A673 (cell line): ENCODE measurements around the gene SSH2. TPM values are rescaled to one million over a fixed set of nuclear protein-coding genes. Genes with fewer than 3 reads are reported as not detected.

Experiments used
- BruUV-seq: library from RNA; stranded (reverse); fragments of 400-500 nt; replicated peaks from 2 replicates; lab custom pipeline; 2021; lab: Mats Ljungman, UMichigan
- CTCF ChIA-PET: fragments of 300-600 bp; sonication (Branson Sonifier 250); formaldehyde crosslinking; loops from one replicate; lab custom pipeline; 2022; ENCODE audit warnings: antibody characterized with exemption; lab: Charles Lee
- POLR2A ChIA-PET: fragments of 300-600 bp; sonication (Branson Sonifier 250); formaldehyde crosslinking; loops from one replicate; lab custom pipeline; 2022; ENCODE audit warnings: antibody characterized with exemption; ENCODE audit not compliant: low non-redundant PET; lab: Charles Lee
- DNase-seq: peaks from one replicate; pipeline ENCODE4 v3.0.0-alpha.2; 2015; ENCODE audit warnings: low spot score
- H3K27ac ChIP-seq: fragments of 200-600 bp; sonication (generic); 2 replicates; pipeline ENCODE4 v1.5.1; 2016; ENCODE audit warnings: mixed run types, low read depth, mild to moderate bottlenecking, mixed read lengths, antibody characterized with exemption, low read length; ENCODE audit not compliant: poor library complexity, severe bottlenecking
- H3K27me3 ChIP-seq: fragments of 200-600 bp; sonication (generic); replicated peaks from 2 replicates; pipeline ENCODE4 v1.6.1; 2017; ENCODE audit warnings: mixed run types, low read depth, mild to moderate bottlenecking, mixed read lengths, antibody characterized with exemption, low read length; ENCODE audit not compliant: insufficient read depth, poor library complexity
- H3K36me3 ChIP-seq: fragments of 200-600 bp; sonication (generic); 2 replicates; pipeline ENCODE4 v1.6.1; 2016; ENCODE audit warnings: mixed run types, mild to moderate bottlenecking, mixed read lengths, antibody characterized with exemption, low read length; ENCODE audit not compliant: insufficient read depth, poor library complexity, severe bottlenecking
- H3K4me1 ChIP-seq: fragments of 200-600 bp; sonication (generic); 2 replicates; pipeline ENCODE4 v1.6.1; 2017; ENCODE audit warnings: mixed run types, mild to moderate bottlenecking, mixed read lengths, antibody characterized with exemption, low read length; ENCODE audit not compliant: insufficient read depth, poor library complexity, severe bottlenecking
- H3K4me3 ChIP-seq: fragments of 200-600 bp; sonication (generic); 2 replicates; pipeline ENCODE4 v1.5.1; 2016; ENCODE audit warnings: low read depth, mixed run types, mild to moderate bottlenecking, mixed read lengths, low read length; ENCODE audit not compliant: poor library complexity, severe bottlenecking
- H3K9me3 ChIP-seq: fragments of 200-600 bp; sonication (generic); 2 replicates; pipeline ENCODE4 v1.6.1; 2016; ENCODE audit warnings: mixed run types, low read depth, mild to moderate bottlenecking, mixed read lengths, antibody characterized with exemption, low read length; ENCODE audit not compliant: poor library complexity, severe bottlenecking
- EZH2 ChIP-seq: fragments of 200-600 bp; sonication (generic); IDR thresholded peaks from 2 replicates; pipeline ENCODE4 v1.6.1; 2017; ENCODE audit warnings: borderline replicate concordance, low read depth, mild to moderate bottlenecking, mixed read lengths, antibody characterized with exemption, low read length; ENCODE audit not compliant: poor library complexity, severe bottlenecking
- intact Hi-C: fragments of 100-400 bp; cut with micrococcal nuclease; formaldehyde crosslinking; loops from one replicate; pipeline ENCODE4 v1.10.0; 2022; ENCODE audit not compliant: unreplicated experiment
- total RNA-seq: library from RNA; stranded (reverse); gene quantifications from 2 replicates; pipeline ENCODE4 v1.2.3, GENCODE V29; 2021
- TF ChIP-seq, protein P1 (sequence below): fragments of 300-800, 200-600 bp; sonication (generic); conservative IDR thresholded peaks from 2 replicates; pipeline ENCODE4 v1.5.1; 2017; ENCODE audit warnings: low read depth, mild to moderate bottlenecking, antibody characterized with exemption, low read length, moderate library complexity, mixed read lengths

The SSH2 gene
- total RNA-seq, 1 experiment from 2014 or later: 75.5 TPM

- Histone ChIP-seq H3K27ac (no peak overlapping the region), H3K4me1 (peaks cover 39% of the 10 kb centered on the region), H3K9me3 (no peaks in the 10 kb centered on the region), H3K27me3 (no peaks in the 10 kb centered on the region), H3K4me3 (no peak overlapping the region), H3K36me3 (peaks cover 25% of the 10 kb centered on the region)
- POLR2A ChIA-PET: no interaction called here
- intact Hi-C loops: no loop called here
- CTCF ChIA-PET: interaction anchor here (0.8 to 0.9 kb wide), 2 partner anchors 15 to 37 kb away, joined by 5 read pairs; no protein-coding TSS in a partner anchor
- no peak for DNase-seq
- no TSS peak for BruUV-seq
- no peak for TF ChIP-seq EZH2
- TF ChIP-seq, protein P1, sequence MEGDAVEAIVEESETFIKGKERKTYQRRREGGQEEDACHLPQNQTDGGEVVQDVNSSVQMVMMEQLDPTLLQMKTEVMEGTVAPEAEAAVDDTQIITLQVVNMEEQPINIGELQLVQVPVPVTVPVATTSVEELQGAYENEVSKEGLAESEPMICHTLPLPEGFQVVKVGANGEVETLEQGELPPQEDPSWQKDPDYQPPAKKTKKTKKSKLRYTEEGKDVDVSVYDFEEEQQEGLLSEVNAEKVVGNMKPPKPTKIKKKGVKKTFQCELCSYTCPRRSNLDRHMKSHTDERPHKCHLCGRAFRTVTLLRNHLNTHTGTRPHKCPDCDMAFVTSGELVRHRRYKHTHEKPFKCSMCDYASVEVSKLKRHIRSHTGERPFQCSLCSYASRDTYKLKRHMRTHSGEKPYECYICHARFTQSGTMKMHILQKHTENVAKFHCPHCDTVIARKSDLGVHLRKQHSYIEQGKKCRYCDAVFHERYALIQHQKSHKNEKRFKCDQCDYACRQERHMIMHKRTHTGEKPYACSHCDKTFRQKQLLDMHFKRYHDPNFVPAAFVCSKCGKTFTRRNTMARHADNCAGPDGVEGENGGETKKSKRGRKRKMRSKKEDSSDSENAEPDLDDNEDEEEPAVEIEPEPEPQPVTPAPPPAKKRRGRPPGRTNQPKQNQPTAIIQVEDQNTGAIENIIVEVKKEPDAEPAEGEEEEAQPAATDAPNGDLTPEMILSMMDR: no peak
Measured at GRCh38 chr17:29749045-29749825, 180.8 kb downstream of the SSH2 start.

DNA sequence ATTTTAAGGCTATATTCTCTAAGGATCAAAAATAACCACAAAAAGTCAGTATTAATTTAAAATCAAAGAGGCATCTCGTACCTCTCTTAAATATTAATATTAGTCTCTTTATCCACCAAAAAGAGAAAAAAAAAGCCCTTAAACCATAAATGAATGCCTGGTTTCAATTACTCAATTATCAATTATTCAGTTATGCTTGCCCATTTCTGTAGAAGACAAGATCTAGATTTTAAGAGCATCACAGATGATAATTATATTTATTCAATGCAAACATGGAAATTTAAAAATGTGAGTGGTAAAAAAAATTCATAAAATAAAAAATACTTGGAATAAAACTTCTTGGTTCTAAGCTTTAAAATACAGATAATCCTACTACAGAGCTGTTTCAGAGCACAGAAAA lies 181.6 kb downstream of the SSH2 start:
- no TSS peak for BruUV-seq
- no peak for DNase-seq
- peaks cover 21% of the 10 kb centered on the region for H3K36me3 ChIP-seq
- H3K27me3 ChIP-seq: no peaks in the 10 kb centered on the region
- TF ChIP-seq, protein P1: no peak
- TF ChIP-seq EZH2: no peak
- H3K9me3 ChIP-seq: no peaks in the 10 kb centered on the region
- H3K27ac ChIP-seq: no peak overlapping the region
- ChIA-PET CTCF (interaction anchor here (0.8 kb wide), 1 partner anchor 38 kb away, joined by 5 read pairs; no protein-coding TSS in a partner anchor), POLR2A (no interaction called here)
- intact Hi-C loops: no loop called here
- no peak overlapping the region for H3K4me3 ChIP-seq
- peaks cover 48% of the 10 kb centered on the region for H3K4me1 ChIP-seq

- POLR2A ChIA-PET: no interaction called here
- no peak for DNase-seq
- Histone ChIP-seq H3K4me3 (no peak overlapping the region), H3K4me1 (peaks cover 54% of the 10 kb centered on the region), H3K27me3 (no peaks in the 10 kb centered on the region), H3K9me3 (no peaks in the 10 kb centered on the region), H3K27ac (no peak overlapping the region), H3K36me3 (peaks cover 14% of the 10 kb centered on the region)
- BruUV-seq: no TSS peak
- no peak for TF ChIP-seq EZH2
- TF ChIP-seq, protein P1: no peak
- CTCF ChIA-PET: no interaction called here
- intact Hi-C loops: no loop called here
Measured at GRCh38 chr17:29747660-29748059, 182.4 kb downstream of the SSH2 start.
